WI38 (cell line): ENCODE measurements around the gene PDZRN4.

Source experiments
- H3K4me3 ChIP-seq: 2 replicates; pipeline ENCODE4 v1.5.1; 2011; ENCODE audit warnings: low read depth, mild to moderate bottlenecking, control low read depth, low read length
- CTCF ChIP-seq: IDR thresholded peaks from 2 replicates; pipeline ENCODE4 v1.5.1; 2012; ENCODE audit warnings: low read depth, mild to moderate bottlenecking, control low read depth, low read length

The PDZRN4 gene

GRCh38 chr12:41485203-41485602, 297.1 kb downstream of the PDZRN4 start:
- no peak overlapping the region for H3K4me3 ChIP-seq
- no peak for TF ChIP-seq CTCF

GRCh38 chr12:41486718-41487117, 298.6 kb downstream of the PDZRN4 start:
- no peak overlapping the region for H3K4me3 ChIP-seq
- TF ChIP-seq CTCF: no peak

GRCh38 chr12:41496009-41496408, 307.9 kb downstream of the PDZRN4 start:
- no peak overlapping the region for H3K4me3 ChIP-seq
- TF ChIP-seq CTCF: no peak

- H3K4me3 ChIP-seq: no peak overlapping the region
- TF ChIP-seq CTCF: no peak
Measured at GRCh38 chr12:41497409-41497808, 309.3 kb downstream of the PDZRN4 start.

- no peak for TF ChIP-seq CTCF
- H3K4me3 ChIP-seq: no peak overlapping the region
Measured at GRCh38 chr12:41504976-41505375, 316.9 kb downstream of the PDZRN4 start.

GRCh38 chr12:41507286-41507685, 319.2 kb downstream of the PDZRN4 start:
- no peak for TF ChIP-seq CTCF
- no peak overlapping the region for H3K4me3 ChIP-seq

GRCh38 chr12:41509271-41510055, 321.3 kb downstream of the PDZRN4 start:
- TF ChIP-seq CTCF: no peak

More at GRCh38 chr12:41509271-41510055, 321.3 kb downstream of the PDZRN4 start:
- no peak overlapping the region for H3K4me3 ChIP-seq
